CD8-positive, alpha-beta memory T cell (primary cell): ENCODE results near the gene RNF150. TPM values are rescaled to one million over a fixed set of nuclear protein-coding genes. Genes with fewer than 3 reads are reported as not detected.

Experiments
- CTCF ChIA-PET: fragments of 350-600 bp; sonication (Branson Sonifier 250); formaldehyde crosslinking; loops from one replicate; lab custom pipeline; 2021; ENCODE audit warnings: antibody characterized with exemption; lab: Charles Lee
- POLR2A ChIA-PET: fragments of 350-600 bp; sonication (Branson Sonifier 250); formaldehyde crosslinking; loops from one replicate; lab custom pipeline; 2021; ENCODE audit warnings: antibody characterized with exemption; lab: Charles Lee
- DNase-seq, 5 donors: peaks; one replicate each; pipeline versions ENCODE4 v3.0.0 to v3.0.0-alpha.2; 2020 to 2022; ENCODE audit warnings: mixed read lengths in 1 of 5
- H3K27ac ChIP-seq: one replicate; pipeline ENCODE4 v1.7.0; 2013; ENCODE audit warnings: low read depth, mild to moderate bottlenecking, low read length, moderate library complexity
- H3K27me3 ChIP-seq: 2 replicates; pipeline ENCODE4 v1.7.0; 2013; ENCODE audit warnings: low read length, mild to moderate bottlenecking; ENCODE audit not compliant: insufficient read depth, poor library complexity, severe bottlenecking
- H3K36me3 ChIP-seq: 2 replicates; pipeline ENCODE4 v1.7.0; 2013; ENCODE audit warnings: mild to moderate bottlenecking, low read length, moderate library complexity; ENCODE audit not compliant: insufficient read depth
- H3K4me1 ChIP-seq: 2 replicates; pipeline ENCODE4 v1.7.0; 2013; ENCODE audit warnings: mild to moderate bottlenecking, low read length, moderate library complexity; ENCODE audit not compliant: insufficient read depth
- H3K4me3 ChIP-seq: 2 replicates; pipeline ENCODE4 v1.7.0; 2013; ENCODE audit warnings: mild to moderate bottlenecking, low read length
- H3K9me3 ChIP-seq: 2 replicates; pipeline ENCODE4 v1.7.0; 2013; ENCODE audit warnings: mild to moderate bottlenecking, low read length
- H3K27ac Mint-ChIP-seq, 8 donors: one replicate each; pipeline ENCODE4 v1.8.0; 2020 to 2021; ENCODE audit warnings: mixed read lengths in 8 of 8, mild to moderate bottlenecking in 6 of 8, inconsistent platforms in 3 of 8, moderate library complexity in 3 of 8
- H3K27me3 Mint-ChIP-seq, 2 donors: one replicate each; pipeline ENCODE4 v1.8.0; 2020 to 2021; ENCODE audit warnings: mixed read lengths in 2 of 2, mild to moderate bottlenecking in 1 of 2, moderate library complexity in 1 of 2
- H3K36me3 Mint-ChIP-seq, 3 donors: one replicate each; pipeline ENCODE4 v1.8.0; 2020 to 2021; ENCODE audit warnings: mixed read lengths in 3 of 3, inconsistent platforms in 1 of 3, mild to moderate bottlenecking in 1 of 3
- H3K4me1 Mint-ChIP-seq, 3 donors: one replicate each; pipeline ENCODE4 v1.8.0; 2020 to 2021; ENCODE audit warnings: mixed read lengths in 3 of 3, inconsistent platforms in 1 of 3, mild to moderate bottlenecking in 1 of 3
- H3K4me3 Mint-ChIP-seq, 7 donors: one replicate each; pipeline ENCODE4 v1.8.0; 2020 to 2021; ENCODE audit warnings: mixed read lengths in 7 of 7, mild to moderate bottlenecking in 6 of 7, moderate library complexity in 4 of 7, inconsistent platforms in 2 of 7
- H3K9me3 Mint-ChIP-seq, 5 donors: one replicate each; pipeline ENCODE4 v1.8.0; 2020 to 2022; ENCODE audit warnings: mixed read lengths in 5 of 5, mild to moderate bottlenecking in 3 of 5, moderate library complexity in 2 of 5, inconsistent platforms in 1 of 5
- polyA plus RNA-seq: library from polyadenylated mRNA; unstranded; fragments of 300-500 nt; fragmentation: Illumina TruSeq; gene quantifications from one replicate; pipeline ENCODE4 v1.2.3, GENCODE V29; 2021
- total RNA-seq, 2 experiments: library from RNA; stranded (reverse); gene quantifications; one replicate each; pipeline ENCODE4 v1.2.3, GENCODE V29; 2021

RNF150 gene
- total and polyA plus RNA-seq, 3 experiments from 2014 or later: not detected

GRCh38 chr4:141027421-141027820 is 105.8 kb downstream of the RNF150 start:
- no peaks in the 10 kb centered on the region for H3K4me1 ChIP-seq
- no peaks in the 10 kb centered on the region for H3K36me3 ChIP-seq
- H3K9me3 ChIP-seq: no peaks in the 10 kb centered on the region
- Mint-ChIP-seq H3K4me3 (no peak overlapping the region), H3K27ac (no peak overlapping the region), H3K27me3 (no peaks in the 10 kb centered on the region), H3K4me1 (no peaks in the 10 kb centered on the region), H3K36me3 (no peaks in the 10 kb centered on the region), H3K9me3 (peaks cover 0 to 3% (median 0%) of the 10 kb centered on the region in 5 donors)
- ChIA-PET POLR2A (no interaction called here), CTCF (no interaction called here)
- H3K4me3 ChIP-seq: no peak overlapping the region
- no peak overlapping the region for H3K27ac ChIP-seq
- H3K27me3 ChIP-seq: no peaks in the 10 kb centered on the region
- no peak for DNase-seq

- H3K4me1 Mint-ChIP-seq: no peaks in the 10 kb centered on the region
- CTCF ChIA-PET: no interaction called here
- no peak overlapping the region for H3K4me3 ChIP-seq
Observed at GRCh38 chr4:141026900-141027299, 106.4 kb downstream of the RNF150 start.

GRCh38 chr4:141023051-141023450 is 110.2 kb downstream of the RNF150 start:
- Mint-ChIP-seq H3K4me3 (no peak overlapping the region), H3K27me3 (no peaks in the 10 kb centered on the region), H3K9me3 (peaks cover 0 to 3% (median 0%) of the 10 kb centered on the region in 5 donors), H3K27ac (no peak overlapping the region), H3K4me1 (no peaks in the 10 kb centered on the region), H3K36me3 (no peaks in the 10 kb centered on the region)
- Histone ChIP-seq H3K9me3 (no peaks in the 10 kb centered on the region), H3K36me3 (no peaks in the 10 kb centered on the region), H3K4me1 (no peaks in the 10 kb centered on the region), H3K4me3 (no peak overlapping the region), H3K27me3 (no peaks in the 10 kb centered on the region), H3K27ac (no peak overlapping the region)
- POLR2A ChIA-PET: no interaction called here
- CTCF ChIA-PET: no interaction called here
- DNase-seq: no peak

More at GRCh38 chr4:141026900-141027299, 106.4 kb downstream of the RNF150 start:
- no peak overlapping the region for H3K4me3 Mint-ChIP-seq
- no peak overlapping the region for H3K27ac ChIP-seq
- no peaks in the 10 kb centered on the region for H3K36me3 ChIP-seq
- POLR2A ChIA-PET: no interaction called here
- H3K27me3 ChIP-seq: no peaks in the 10 kb centered on the region
- H3K27me3 Mint-ChIP-seq: no peaks in the 10 kb centered on the region
- peaks cover 0 to 3% (median under 1%) of the 10 kb centered on the region in 5 donors for H3K9me3 Mint-ChIP-seq
- no peaks in the 10 kb centered on the region for H3K36me3 Mint-ChIP-seq
- H3K27ac Mint-ChIP-seq: no peak overlapping the region
- no peaks in the 10 kb centered on the region for H3K9me3 ChIP-seq
- no peak for DNase-seq
- H3K4me1 ChIP-seq: no peaks in the 10 kb centered on the region

- POLR2A ChIA-PET: no interaction called here
- peaks cover 0 to 3% (median 0%) of the 10 kb centered on the region in 5 donors for H3K9me3 Mint-ChIP-seq
- Histone ChIP-seq H3K27me3 (no peaks in the 10 kb centered on the region), H3K4me3 (no peak overlapping the region), H3K9me3 (no peaks in the 10 kb centered on the region), H3K36me3 (no peaks in the 10 kb centered on the region), H3K27ac (no peak overlapping the region), H3K4me1 (no peaks in the 10 kb centered on the region)
- H3K4me3 Mint-ChIP-seq: no peak overlapping the region
- H3K36me3 Mint-ChIP-seq: no peaks in the 10 kb centered on the region
- CTCF ChIA-PET: no interaction called here
- no peak for DNase-seq
- H3K27ac Mint-ChIP-seq: no peak overlapping the region
- H3K4me1 Mint-ChIP-seq: no peaks in the 10 kb centered on the region
- H3K27me3 Mint-ChIP-seq: no peaks in the 10 kb centered on the region
Observed at GRCh38 chr4:141022111-141022695, 111.1 kb downstream of the RNF150 start.

GRCh38 chr4:141021397-141022110 is 111.7 kb downstream of the RNF150 start:
- H3K9me3 Mint-ChIP-seq: peaks cover 0 to 3% (median 0%) of the 10 kb centered on the region in 5 donors
- no peak overlapping the region for H3K27ac Mint-ChIP-seq
- H3K27me3 ChIP-seq: no peaks in the 10 kb centered on the region
- POLR2A ChIA-PET: no interaction called here
- no peaks in the 10 kb centered on the region for H3K4me1 Mint-ChIP-seq
- CTCF ChIA-PET: no interaction called here
- no peaks in the 10 kb centered on the region for H3K36me3 ChIP-seq
- no peak overlapping the region for H3K27ac ChIP-seq
- no peaks in the 10 kb centered on the region for H3K36me3 Mint-ChIP-seq
- H3K9me3 ChIP-seq: no peaks in the 10 kb centered on the region
- no peak for DNase-seq
- no peaks in the 10 kb centered on the region for H3K27me3 Mint-ChIP-seq
- no peak overlapping the region for H3K4me3 Mint-ChIP-seq
- H3K4me3 ChIP-seq: no peak overlapping the region
- H3K4me1 ChIP-seq: no peaks in the 10 kb centered on the region

- Mint-ChIP-seq H3K27me3 (no peaks in the 10 kb centered on the region), H3K27ac (no peak overlapping the region), H3K4me3 (no peak overlapping the region), H3K9me3 (peaks cover 0 to 3% (median 0%) of the 10 kb centered on the region in 5 donors), H3K36me3 (no peaks in the 10 kb centered on the region), H3K4me1 (no peaks in the 10 kb centered on the region)
- POLR2A ChIA-PET: no interaction called here
- Histone ChIP-seq H3K27ac (no peak overlapping the region), H3K4me3 (no peak overlapping the region), H3K4me1 (no peaks in the 10 kb centered on the region), H3K36me3 (no peaks in the 10 kb centered on the region), H3K27me3 (no peaks in the 10 kb centered on the region), H3K9me3 (no peaks in the 10 kb centered on the region)
- DNase-seq: no peak
- CTCF ChIA-PET: no interaction called here
Observed at GRCh38 chr4:141020801-141021261, 112.4 kb downstream of the RNF150 start.

- H3K4me1 Mint-ChIP-seq: no peaks in the 10 kb centered on the region
- H3K9me3 ChIP-seq: no peaks in the 10 kb centered on the region
- no peaks in the 10 kb centered on the region for H3K36me3 ChIP-seq
- no peaks in the 10 kb centered on the region for H3K4me1 ChIP-seq
- no peaks in the 10 kb centered on the region for H3K27me3 Mint-ChIP-seq
- POLR2A ChIA-PET: no interaction called here
- no peak overlapping the region for H3K27ac Mint-ChIP-seq
- no peaks in the 10 kb centered on the region for H3K27me3 ChIP-seq
- H3K36me3 Mint-ChIP-seq: no peaks in the 10 kb centered on the region
- no peak overlapping the region for H3K27ac ChIP-seq
- CTCF ChIA-PET: no interaction called here
- H3K4me3 Mint-ChIP-seq: no peak overlapping the region
- DNase-seq: no peak
- peaks cover 0 to 3% (median 0%) of the 10 kb centered on the region in 5 donors for H3K9me3 Mint-ChIP-seq
- H3K4me3 ChIP-seq: no peak overlapping the region
Observed at GRCh38 chr4:141019768-141020167, 113.5 kb downstream of the RNF150 start.

GRCh38 chr4:141016117-141016798 is 117.0 kb downstream of the RNF150 start:
- DNase-seq: no peak
- H3K36me3 Mint-ChIP-seq: no peaks in the 10 kb centered on the region
- no peaks in the 10 kb centered on the region for H3K27me3 ChIP-seq
- H3K36me3 ChIP-seq: no peaks in the 10 kb centered on the region
- no peaks in the 10 kb centered on the region for H3K4me1 ChIP-seq
- no peak overlapping the region for H3K4me3 Mint-ChIP-seq
- no peak overlapping the region for H3K4me3 ChIP-seq
- no peaks in the 10 kb centered on the region for H3K9me3 Mint-ChIP-seq
- H3K4me1 Mint-ChIP-seq: no peaks in the 10 kb centered on the region
- no peaks in the 10 kb centered on the region for H3K9me3 ChIP-seq
- H3K27ac ChIP-seq: no peak overlapping the region
- POLR2A ChIA-PET: no interaction called here
- CTCF ChIA-PET: no interaction called here
- H3K27ac Mint-ChIP-seq: no peak overlapping the region
- no peaks in the 10 kb centered on the region for H3K27me3 Mint-ChIP-seq
